IMR-90 (cell line): ENCODE data around the gene RNU6-7. TPM values are rescaled to one million over a fixed set of nuclear protein-coding genes. Genes with fewer than 3 reads are reported as not detected.

Source experiments
- ATAC-seq: fragments of 200-7000 bp; cut with Tn5 transposase; 2 replicates; pipeline ENCODE4 v1.9.1; 2020; ENCODE audit warnings: low read depth, mild to moderate bottlenecking, moderate library complexity
- BruUV-seq: library from RNA; stranded (reverse); fragments of 400-500 nt; replicated peaks from 2 replicates; lab custom pipeline; 2021; lab: Mats Ljungman, UMichigan
- CTCF ChIA-PET: fragments of 300-600 bp; formaldehyde crosslinking; extraction: SDS; loops from one replicate; lab custom pipeline; 2021; ENCODE audit warnings: antibody characterized with exemption; lab: Yijun Ruan, JAX
- POLR2A ChIA-PET: fragments of 300-600 bp; sonication (Branson Sonifier 250); formaldehyde crosslinking; loops from one replicate; lab custom pipeline; 2022; ENCODE audit warnings: antibody characterized with exemption; ENCODE audit not compliant: unreplicated experiment; lab: Charles Lee
- DNase-seq: peaks from one replicate; pipeline ENCODE4 v3.0.0; 2013
- H2AFZ ChIP-seq: replicated peaks from 2 replicates; pipeline ENCODE3; 2013; ENCODE audit warnings: low read length, mild to moderate bottlenecking; ENCODE audit not compliant: poor library complexity
- H2AK5ac ChIP-seq: 2 replicates; pipeline ENCODE4 v1.6.1; 2013; ENCODE audit warnings: low read depth, low read length, inconsistent platforms
- H2AK9ac ChIP-seq: replicated peaks from 2 replicates; pipeline ENCODE3; 2013; ENCODE audit warnings: mild to moderate bottlenecking, low read depth, low read length, moderate library complexity; ENCODE audit not compliant: poor library complexity
- H2BK120ac ChIP-seq: 2 replicates; pipeline ENCODE4 v1.6.1; 2013; ENCODE audit warnings: low read depth, low read length, inconsistent platforms
- H2BK15ac ChIP-seq: 3 replicates; pipeline ENCODE4 v1.6.1; 2013; ENCODE audit warnings: low read depth, low read length, inconsistent platforms
- H2BK20ac ChIP-seq: 2 replicates; pipeline ENCODE4 v1.6.1; 2013; ENCODE audit warnings: low read depth, mild to moderate bottlenecking, inconsistent platforms, low read length, moderate library complexity
- H2BK5ac ChIP-seq: 2 replicates; pipeline ENCODE4 v1.6.1; 2013; ENCODE audit warnings: mild to moderate bottlenecking, low read depth, low read length, inconsistent platforms; ENCODE audit not compliant: poor library complexity, severe bottlenecking
- H3K14ac ChIP-seq: replicated peaks from 2 replicates; pipeline ENCODE4 v1.6.1; 2013; ENCODE audit warnings: low read depth, low read length, inconsistent platforms
- H3K18ac ChIP-seq: 2 replicates; pipeline ENCODE4 v1.6.1; 2013; ENCODE audit warnings: low read depth, low read length, control low read depth
- H3K23ac ChIP-seq: 2 replicates; pipeline ENCODE4 v1.6.1; 2013; ENCODE audit warnings: low read depth, low read length, inconsistent platforms
- H3K27ac ChIP-seq: 2 replicates; pipeline ENCODE4 v1.5.1; 2013; ENCODE audit warnings: mild to moderate bottlenecking, control low read depth, low read length; ENCODE audit not compliant: insufficient read depth
- H3K27me3 ChIP-seq: 2 replicates; pipeline ENCODE4 v1.6.1; 2013; ENCODE audit warnings: low read length; ENCODE audit not compliant: control insufficient read depth, insufficient read depth
- H3K36me3 ChIP-seq: 2 replicates; pipeline ENCODE4 v1.6.1; 2013; ENCODE audit warnings: low read length, mixed read lengths; ENCODE audit not compliant: control insufficient read depth, insufficient read depth
- H3K4ac ChIP-seq: 2 replicates; pipeline ENCODE4 v1.6.1; 2013; ENCODE audit warnings: low read depth, low read length, inconsistent platforms
- H3K4me1 ChIP-seq: 2 replicates; pipeline ENCODE4 v1.6.1; 2013; ENCODE audit warnings: low read length, mixed read lengths; ENCODE audit not compliant: control insufficient read depth, insufficient read depth
- H3K4me2 ChIP-seq: 2 replicates; pipeline ENCODE4 v1.6.1; 2013; ENCODE audit warnings: low read depth, mild to moderate bottlenecking, control low read depth, low read length, moderate library complexity
- H3K4me3 ChIP-seq: 2 replicates; pipeline ENCODE4 v1.5.1; 2013; ENCODE audit warnings: low read depth, mild to moderate bottlenecking, control low read depth, low read length, moderate library complexity; ENCODE audit not compliant: insufficient read depth
- H3K56ac ChIP-seq: 2 replicates; pipeline ENCODE4 v1.6.1; 2013; ENCODE audit warnings: low read length, inconsistent platforms; ENCODE audit not compliant: insufficient read depth; ENCODE audit errors: extremely low read depth
- H3K79me1 ChIP-seq, 2 experiments: 2 replicates each; pipeline ENCODE4 v1.6.1; 2013; ENCODE audit warnings: low read length in 2 of 2, inconsistent platforms in 1 of 2, low read depth in 1 of 2
- H3K9ac ChIP-seq: 2 replicates; pipeline ENCODE4 v1.6.1; 2013; ENCODE audit warnings: low read depth, low read length, control low read depth
- H3K9me1 ChIP-seq: 2 replicates; pipeline ENCODE4 v1.6.1; 2013; ENCODE audit warnings: low read length, inconsistent platforms; ENCODE audit not compliant: insufficient read depth
- H3K9me3 ChIP-seq: 2 replicates; pipeline ENCODE4 v1.6.1; 2013; ENCODE audit warnings: low read length; ENCODE audit not compliant: control insufficient read depth, insufficient read depth
- H4K20me1 ChIP-seq: 2 replicates; pipeline ENCODE4 v1.6.1; 2013; ENCODE audit warnings: low read length, inconsistent platforms; ENCODE audit not compliant: insufficient read depth
- H4K5ac ChIP-seq: 2 replicates; pipeline ENCODE4 v1.6.1; 2013; ENCODE audit warnings: mild to moderate bottlenecking, low read depth, low read length, control low read depth
- H4K8ac ChIP-seq, 2 experiments: 2 replicates each; pipeline ENCODE4 v1.6.1; 2013; ENCODE audit warnings: low read depth in 2 of 2, low read length in 2 of 2, control low read depth in 1 of 2, inconsistent platforms in 1 of 2
- H4K91ac ChIP-seq: 2 replicates; pipeline ENCODE4 v1.6.1; 2013; ENCODE audit warnings: low read depth, low read length, inconsistent platforms; ENCODE audit not compliant: insufficient read depth
- BHLHE40 ChIP-seq: fragments of 150-350 bp; IDR thresholded peaks from 2 replicates; pipeline ENCODE4 v1.6.1; 2016; ENCODE audit warnings: mild to moderate bottlenecking, low read depth, low read length
- CEBPB ChIP-seq: IDR thresholded peaks from 2 replicates; pipeline ENCODE4 v1.6.1; 2012; ENCODE audit warnings: low read depth, low read length, improper control_type of control experiment
- CHD1 ChIP-seq: IDR thresholded peaks from 2 replicates; pipeline ENCODE4 v1.6.1; 2012; ENCODE audit warnings: low read depth, low read length, improper control_type of control experiment
- ELK1 ChIP-seq: fragments of 150-350 bp; IDR thresholded peaks from 2 replicates; pipeline ENCODE4 v1.6.1; 2016; ENCODE audit warnings: low read depth, mild to moderate bottlenecking, low read length, moderate library complexity, borderline replicate concordance
- MAFK ChIP-seq: IDR thresholded peaks from 2 replicates; pipeline ENCODE4 v1.6.1; 2012; ENCODE audit warnings: low read depth, low read length, improper control_type of control experiment
- MAZ ChIP-seq: IDR thresholded peaks from 2 replicates; pipeline ENCODE4 v1.6.1; 2012; ENCODE audit warnings: low read depth, mild to moderate bottlenecking, low read length, improper control_type of control experiment, moderate library complexity, borderline replicate concordance
- MXI1 ChIP-seq: IDR thresholded peaks from 2 replicates; pipeline ENCODE4 v1.6.1; 2012; ENCODE audit warnings: low read depth, mild to moderate bottlenecking, low read length, moderate library complexity, borderline replicate concordance
- NFE2L2 ChIP-seq: fragments of 150-350 bp; IDR thresholded peaks from 2 replicates; pipeline ENCODE4 v1.6.1; 2016; ENCODE audit warnings: low read depth, mild to moderate bottlenecking, low read length
- POLR2A ChIP-seq: IDR thresholded peaks from 2 replicates; pipeline ENCODE4 v1.6.1; 2012; ENCODE audit warnings: mild to moderate bottlenecking, low read depth, low read length
- RCOR1 ChIP-seq: IDR thresholded peaks from 2 replicates; pipeline ENCODE4 v1.6.1; 2012; ENCODE audit warnings: mild to moderate bottlenecking, low read length, improper control_type of control experiment; ENCODE audit not compliant: insufficient replicate concordance
- SMC3 ChIP-seq: fragments of 150-350 bp; IDR thresholded peaks from 2 replicates; pipeline ENCODE4 v1.6.1; 2016; ENCODE audit warnings: low read depth, mild to moderate bottlenecking, antibody characterized with exemption, low read length, moderate library complexity
- USF2 ChIP-seq: fragments of 150-350 bp; IDR thresholded peaks from 2 replicates; pipeline ENCODE4 v1.6.1; 2017; ENCODE audit warnings: mild to moderate bottlenecking, antibody characterized with exemption, low read length, low read depth
- WGBS, 2 experiments: methylation state at CpG; one replicate each; pipeline versions ENCODE4 v1.1.5 to v1.1.7; 2013; ENCODE audit warnings: missing lambda C conversion rate in 2 of 2; ENCODE audit not compliant: insufficient read length in 1 of 2; ENCODE audit errors: extremely low coverage in 2 of 2; 5-methylcytosine and 5-hydroxymethylcytosine counted together
- dilution Hi-C: fragments of 300-500 bp; cut with HindIII; formaldehyde crosslinking; loops from one replicate; pipeline ENCODE4 v1.14.3; 2018; ENCODE audit warnings: low sequenced_read_pairs; ENCODE audit not compliant: unreplicated experiment
- in situ Hi-C: fragments of 300-500 bp; cut with MboI; formaldehyde crosslinking; loops from 3 replicates; pipeline ENCODE4 v1.14.3; 2019; ENCODE audit warnings: low sequenced_read_pairs, inconsistent platforms, mixed read lengths
- intact Hi-C: fragments of 100-400 bp; cut with micrococcal nuclease; formaldehyde crosslinking; loops from 2 replicates; pipeline ENCODE4 v1.10.0; 2022
- polyA plus RNA-seq, 3 experiments: library from polyadenylated mRNA; depleted of rRNA; stranded (reverse); fragments of >200 nt; gene quantifications; 2 replicates each; pipeline ENCODE4 v1.2.3, GENCODE V29; 2012; ENCODE audit warnings: low replicate concordance in 1 of 3
- total RNA-seq: library from RNA; depleted of rRNA; stranded (reverse); fragments of >200 nt; gene quantifications from 2 replicates; pipeline ENCODE4 v1.2.3, GENCODE V29; 2012

Gene RNU6-7
- total and polyA plus RNA-seq, 2 of the 4 experiments (the other 2 are of a cell fraction), result not detected

- Histone ChIP-seq H3K23ac (no peak overlapping the region), H3K18ac (no peak overlapping the region), H4K8ac (no peak overlapping the region), H3K4ac (no peak overlapping the region), H2BK20ac (no peak overlapping the region), H2AK5ac (no peak overlapping the region), H3K36me3 (no peaks in the 10 kb centered on the region), H3K4me3 (no peak overlapping the region), H4K91ac (no peak overlapping the region), H3K27ac (no peak overlapping the region), H3K9ac (no peak overlapping the region), H3K4me1 (peaks cover 7% of the 10 kb centered on the region), H2BK15ac (no peak overlapping the region), H4K5ac (no peak overlapping the region), H3K4me2 (no peak overlapping the region), H2BK120ac (no peak overlapping the region), H4K20me1 (no peaks in the 10 kb centered on the region), H3K9me1 (0 out of 2 replicates have a peak, but pooled peaks cover 3% of the 10 kb centered on the region), H3K27me3 (no peaks in the 10 kb centered on the region; the same call in 1 of the 2 replicates), H3K9me3 (no peaks in the 10 kb centered on the region), H2BK5ac (no peak overlapping the region), H3K56ac (no peak overlapping the region), H3K14ac (no peak overlapping the region), H2AFZ (no peak overlapping the region), H2AK9ac (no peak overlapping the region), H3K79me1 (no peaks in the 10 kb centered on the region)
- in situ Hi-C loops, result loop anchor here (25.0 kb wide), 1 partner anchor 289 kb away; no protein-coding TSS in a partner anchor
- no CpG with 5 or more reads among the region's 1 CpG for WGBS, 2 experiments
- no TSS peak for BruUV-seq
- ATAC-seq (no peak), DNase-seq (no peak)
- intact Hi-C loops, result no loop called here
- ChIA-PET CTCF (interaction anchor here (1.1 kb wide), 1 partner anchor 681 kb away, joined by 3 read pairs; no protein-coding TSS in a partner anchor), POLR2A (no interaction called here)
- no peak for TF ChIP-seq RCOR1
- TF ChIP-seq CEBPB, result no peak
- no peak for TF ChIP-seq USF2
- TF ChIP-seq CHD1, result no peak
- TF ChIP-seq BHLHE40, result no peak
- no peak for TF ChIP-seq ELK1
- TF ChIP-seq MAZ, result no peak
- no peak for TF ChIP-seq MAFK
- TF ChIP-seq POLR2A, result no peak
- TF ChIP-seq NFE2L2, result no peak
- TF ChIP-seq SMC3, result no peak
- TF ChIP-seq MXI1, result no peak
- dilution Hi-C loops, result no loop called here
These were observed 24.2 kb downstream of the RNU6-7 start for GRCh38 chr14:32226056-32226455.
